ENCODE data around the gene TSKS. TPM values are rescaled to one million over a fixed set of nuclear protein-coding genes. Genes with fewer than 3 reads are reported as not detected.

TSKS gene
- total and polyA plus RNA-seq, 2 of the 13 experiments (the other 11 are each of a cell fraction or from before 2014, with no cell fraction given), result 0.03 TPM; not detected in 1

DNA sequence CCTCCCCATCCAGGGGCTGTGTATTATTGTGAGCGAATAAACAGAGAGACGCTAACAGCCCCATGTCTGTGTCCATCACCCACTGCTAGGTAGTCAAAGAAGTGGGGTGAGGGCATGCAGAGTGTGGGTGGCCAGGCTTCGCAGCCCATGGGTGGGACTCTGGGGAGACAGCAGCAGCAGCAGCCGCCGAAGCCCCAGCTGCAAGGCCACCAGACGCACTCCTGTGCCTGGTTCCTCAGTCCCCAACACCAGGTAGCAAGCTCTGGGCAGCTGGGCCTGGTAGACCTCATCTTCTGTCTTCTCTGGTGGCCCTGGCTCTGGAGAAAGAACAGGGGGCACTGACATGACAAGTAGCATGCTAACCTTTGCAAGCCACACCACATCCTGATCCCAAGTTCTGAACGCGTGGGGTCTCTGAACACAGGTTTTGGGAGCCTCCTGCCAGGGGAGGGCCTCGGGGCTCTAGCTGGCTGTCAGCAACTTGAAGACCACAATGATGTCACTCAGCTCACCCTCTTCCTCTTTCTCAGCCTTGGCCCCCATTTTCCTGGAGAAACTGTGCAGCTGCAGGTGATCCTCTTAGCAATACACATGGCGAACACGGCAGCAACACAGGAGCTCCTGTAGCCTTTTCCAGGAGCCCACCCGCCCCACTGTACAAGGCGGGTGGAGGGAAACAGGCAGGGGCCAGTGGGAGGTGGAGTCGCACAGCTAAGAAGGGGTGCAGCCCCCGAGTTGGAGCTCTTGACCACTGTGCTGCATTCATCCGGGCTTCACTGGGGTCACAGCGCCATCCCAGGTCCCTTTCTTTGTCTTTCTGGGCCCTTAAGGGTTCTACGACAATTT lies 44.2 kb upstream of the TSKS start (continued):
- TF ChIP-seq MTERF4 (CRISPR knock-in tag; IDR thresholded peaks at IDR 0.05), result no peak
- TF ChIP-seq, protein P1, sequence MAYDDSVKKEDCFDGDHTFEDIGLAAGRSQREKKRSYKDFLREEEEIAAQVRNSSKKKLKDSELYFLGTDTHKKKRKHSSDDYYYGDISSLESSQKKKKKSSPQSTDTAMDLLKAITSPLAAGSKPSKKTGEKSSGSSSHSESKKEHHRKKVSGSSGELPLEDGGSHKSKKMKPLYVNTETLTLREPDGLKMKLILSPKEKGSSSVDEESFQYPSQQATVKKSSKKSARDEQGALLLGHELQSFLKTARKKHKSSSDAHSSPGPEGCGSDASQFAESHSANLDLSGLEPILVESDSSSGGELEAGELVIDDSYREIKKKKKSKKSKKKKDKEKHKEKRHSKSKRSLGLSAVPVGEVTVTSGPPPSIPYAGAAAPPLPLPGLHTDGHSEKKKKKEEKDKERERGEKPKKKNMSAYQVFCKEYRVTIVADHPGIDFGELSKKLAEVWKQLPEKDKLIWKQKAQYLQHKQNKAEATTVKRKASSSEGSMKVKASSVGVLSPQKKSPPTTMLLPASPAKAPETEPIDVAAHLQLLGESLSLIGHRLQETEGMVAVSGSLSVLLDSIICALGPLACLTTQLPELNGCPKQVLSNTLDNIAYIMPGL (CRISPR knock-in tag; IDR thresholded peaks at IDR 0.05; ENCODE audit: borderline replicate concordance in 1 of 2, low read depth in 1 of 2), result no peak
- TF ChIP-seq ADNP (CRISPR knock-in tag; IDR thresholded peaks at IDR 0.05), result no peak
- TF ChIP-seq ZNF484 (CRISPR knock-in tag; IDR thresholded peaks at IDR 0.05; ENCODE audit: borderline replicate concordance, low read depth), result no peak

DNA sequence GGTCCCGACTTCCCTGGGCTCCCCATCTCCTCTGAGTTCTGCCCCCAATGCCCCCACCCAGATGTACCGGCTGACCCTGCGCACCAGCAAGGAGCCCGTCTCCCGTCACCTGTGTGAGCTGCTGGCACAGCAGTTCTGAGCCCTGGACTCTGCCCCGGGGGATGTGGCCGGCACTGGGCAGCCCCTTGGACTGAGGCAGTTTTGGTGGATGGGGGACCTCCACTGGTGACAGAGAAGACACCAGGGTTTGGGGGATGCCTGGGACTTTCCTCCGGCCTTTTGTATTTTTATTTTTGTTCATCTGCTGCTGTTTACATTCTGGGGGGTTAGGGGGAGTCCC lies 43.5 kb upstream of the TSKS start:
- Histone ChIP-seq H3K27me3 (ENCODE audit: control insufficient read depth in 1 of 2, insufficient read depth in 2 of 2, low read length in 2 of 2) (no peaks in the 10 kb centered on the region), H3K9ac (ENCODE audit: insufficient read depth, low read depth, low read length) (no peak overlapping the region), H3K27ac (ENCODE audit: extremely low read length, insufficient read depth, low read length) (no peak overlapping the region), H4K20me1 (ENCODE audit: insufficient read depth, low read length) (no peaks in the 10 kb centered on the region), H3K4me3 (replicated peaks in 1 of 3; ENCODE audit: insufficient read depth in 1 of 3, low read depth in 2 of 3, low read length in 3 of 3) (no peak overlapping the region), H3K4me1 (ENCODE audit: insufficient read depth, low read length) (peaks cover 14% of the 10 kb centered on the region), H3K36me3 (replicated peaks in 1 of 2; ENCODE audit: control insufficient read depth in 1 of 2, insufficient read depth in 2 of 2, low read length in 2 of 2) (peaks cover 3 to 14% of the 10 kb centered on the region in 2 experiments; a peak in 2 of 5 replicates), H2AFZ (ENCODE audit: low read length) (no peak overlapping the region), H3K9me3 (ENCODE audit: low read length) (no peaks in the 10 kb centered on the region), H3K4me2 (ENCODE audit: low read depth, low read length) (no peak overlapping the region), H3K79me2 (ENCODE audit: insufficient read depth, low read length) (no peaks in the 10 kb centered on the region)
- DNase-seq (ENCODE audit: low spot score), result no peak
- intact Hi-C loops (cut with micrococcal nuclease; ENCODE audit: unreplicated experiment), result no loop called here
- CTCF ChIA-PET (ENCODE audit: low intra/inter-chr PET ratio, low total read pairs), result no interaction called here
- WGBS (ENCODE audit: low lambda C conversion rate), result 87% methylated on average over 8 of the region's 8 CpGs
- FAIRE-seq, result no peak
- POLR2A ChIA-PET, result no interaction called here
- TF ChIP-seq, protein P2, sequence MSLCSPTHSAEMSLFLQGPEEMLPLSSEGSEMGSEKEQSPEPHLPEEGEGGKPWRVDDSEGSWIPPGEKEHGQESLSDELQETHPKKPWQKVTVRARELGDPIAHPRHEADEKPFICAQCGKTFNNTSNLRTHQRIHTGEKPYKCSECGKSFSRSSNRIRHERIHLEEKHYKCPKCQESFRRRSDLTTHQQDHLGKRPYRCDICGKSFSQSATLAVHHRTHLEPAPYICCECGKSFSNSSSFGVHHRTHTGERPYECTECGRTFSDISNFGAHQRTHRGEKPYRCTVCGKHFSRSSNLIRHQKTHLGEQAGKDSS (CRISPR knock-in tag; IDR thresholded peaks at IDR 0.05; ENCODE audit: borderline replicate concordance, low read depth), result no peak
- TF ChIP-seq ZNF496 (CRISPR knock-in tag; IDR thresholded peaks at IDR 0.05; ENCODE audit: insufficient replicate concordance) (no peak), ZNF562 (CRISPR knock-in tag; IDR thresholded peaks at IDR 0.05; ENCODE audit: borderline replicate concordance) (no peak), THAP7 (CRISPR knock-in tag; IDR thresholded peaks at IDR 0.05) (no peak)
- ATAC-seq, result no peak
- in situ Hi-C loops (cut with HindIII; ENCODE audit: extremely low pct_ligation_motif_present, low pct_unique_long_range_greater_than_20kb), result no loop called here
- BruUV-seq (replicated peaks), result no TSS peak
